Spleen (tissue), 11 donors: Measurements from ENCODE around the gene VTI1A. TPM values are rescaled to one million over a fixed set of nuclear protein-coding genes. Genes with fewer than 3 reads are reported as not detected.

ENCODE experiments used
- DNase-seq: peaks from one replicate; pipeline ENCODE4 v3.0.0-alpha.2; 2020
- H3K27ac ChIP-seq, 8 donors: fragments of 200-600 bp; sonication (generic) in 7 of 8; 1 replicate in 4 of 8; 2 replicates in 4 of 8; pipeline versions ENCODE4 v1.5.0 to v1.8.0; 2016 to 2021; ENCODE audit warnings: inconsistent platforms in 4 of 8, mild to moderate bottlenecking in 4 of 8, moderate library complexity in 1 of 8
- H3K27me3 ChIP-seq, 7 donors: fragments of 200-600 bp; sonication (generic) in 6 of 7; replicated peaks in 1 of 7; 1 replicate in 4 of 7; 2 replicates in 3 of 7; pipeline versions ENCODE4 v1.5.0 to v1.8.0; 2016 to 2021; ENCODE audit warnings: inconsistent platforms in 3 of 7, mild to moderate bottlenecking in 1 of 7
- H3K36me3 ChIP-seq, 6 donors: fragments of 200-600 bp; sonication (generic) in 5 of 6; 1 replicate in 4 of 6; 2 replicates in 2 of 6; pipeline versions ENCODE4 v1.5.0 to v1.8.0; 2016 to 2021; ENCODE audit warnings: inconsistent platforms in 2 of 6
- H3K4me1 ChIP-seq, 6 donors: fragments of 200-600 bp; sonication (generic) in 5 of 6; 1 replicate in 3 of 6; 2 replicates in 3 of 6; pipeline versions ENCODE4 v1.5.0 to v1.8.0; 2016 to 2021; ENCODE audit warnings: inconsistent platforms in 3 of 6
- H3K4me3 ChIP-seq, 8 donors: fragments of 200-600 bp; sonication (generic) in 7 of 8; 1 replicate in 4 of 8; 2 replicates in 4 of 8; pipeline versions ENCODE4 v1.5.0 to v1.8.0; 2016 to 2021; ENCODE audit warnings: inconsistent platforms in 4 of 8, mild to moderate bottlenecking in 4 of 8, moderate library complexity in 2 of 8
- H3K9me3 ChIP-seq, 8 donors: fragments of 200-600 bp; sonication (generic) in 7 of 8; 1 replicate in 4 of 8; 2 replicates in 4 of 8; pipeline versions ENCODE4 v1.5.0 to v1.8.0; 2016 to 2021; ENCODE audit warnings: inconsistent platforms in 4 of 8
- CTCF ChIP-seq, 11 experiments: fragments of 200-600 bp in 7 of 11; fragments of 450-650 bp in 4 of 11; sonication (generic) in 4 of 11; IDR thresholded peaks in 8 of 11; conservative IDR thresholded peaks in 3 of 11; 1 replicate in 7 of 11; 2 replicates in 4 of 11; pipeline versions ENCODE4 v1.4.0 to v1.8.0; 2016 to 2021; ENCODE audit warnings: antibody characterized with exemption in 11 of 11, inconsistent platforms in 4 of 11, mild to moderate bottlenecking in 1 of 11
- POLR2A ChIP-seq, 3 donors: fragments of 450-650 bp; IDR thresholded peaks; one replicate each; pipeline ENCODE4 v1.5.1; 2017; ENCODE audit warnings: antibody characterized with exemption in 3 of 3, mild to moderate bottlenecking in 1 of 3
- POLR2AphosphoS5 ChIP-seq, 3 donors: sonication (generic); formaldehyde crosslinking; IDR thresholded peaks; one replicate each; pipeline ENCODE4 v1.5.1; 2017; ENCODE audit warnings: antibody characterized with exemption in 3 of 3
- WGBS, 5 donors: extraction: QIAGEN DNeasy Blood & Tissue Kit in 3 of 5; methylation state at CpG; one replicate each; pipeline versions ENCODE4 v1.1.5 to v1.1.7; 2013 to 2018; 5-methylcytosine and 5-hydroxymethylcytosine counted together
- intact Hi-C: fragments of 100-400 bp; cut with DNase I; formaldehyde crosslinking; loops from one replicate; pipeline ENCODE4 v1.15.0; 2023; ENCODE audit warnings: low total_unique reads
- polyA plus RNA-seq, 3 donors: library from polyadenylated mRNA; stranded (reverse); fragments of 200-250 nt; gene quantifications; one replicate each; pipeline ENCODE4 v1.2.1, GENCODE V29; 2013
- total RNA-seq, 7 donors: library from RNA; depleted of rRNA in 3 of 7; stranded (reverse); fragments of >200 nt in 3 of 7; fragmentation: NEBNext Ultra II Directional in 4 of 7; extraction: Animal tissue kit (Norgen Biotek cat#: 25700) in 4 of 7; gene quantifications; one replicate each; pipeline versions ENCODE4 v1.1.0 to v1.2.1, GENCODE V29; 2016 to 2021
- donor health status: healthy with polysubstance abuse.
- donor health status: DM: no; HTN: no; CAD: no; lungs with moderate emphysema.
- donor health status: DM: no; HTN: no; CAD: no.
- donor health status: Bipolar disorder and iron deficiency.
- donor health status: healthy.
- donor health status: DM: no; HTN: no; CAD: no.
- donor health status: DM: yes; HTN: yes; CAD: no.

Gene VTI1A
- total and polyA plus RNA-seq, 10 donors: 7.8 to 129 (median 56.2) TPM

- Histone ChIP-seq H3K36me3 (peaks cover 0 to 40% (median 0%) of the 10 kb centered on the region in 6 donors), H3K27ac (no peak overlapping the region), H3K4me3 (no peak overlapping the region), H3K27me3 (no peaks in the 10 kb centered on the region), H3K9me3 (no peaks in the 10 kb centered on the region), H3K4me1 (peaks cover 0 to 4% (median 0%) of the 10 kb centered on the region in 6 donors)
- intact Hi-C loops: no loop called here
- TF ChIP-seq POLR2A (IDR thresholded peaks at IDR 0.05): no peak
- no peak for TF ChIP-seq CTCF (IDR thresholded peaks at IDR 0.05 in 8 of 11, conservative IDR thresholded peaks at IDR 0.05 in 3 of 11)
- TF ChIP-seq POLR2AphosphoS5 (IDR thresholded peaks at IDR 0.05): no peak
- no peak for DNase-seq
- WGBS, 5 donors: 93 to 99% (median 97%) methylated on average over 6 of the region's 6 CpGs
Measured at GRCh38 chr10:112584276-112584675, 137.3 kb downstream of the VTI1A start.

- no peak for TF ChIP-seq POLR2AphosphoS5 (IDR thresholded peaks at IDR 0.05)
- TF ChIP-seq POLR2A (IDR thresholded peaks at IDR 0.05): no peak
- TF ChIP-seq CTCF (IDR thresholded peaks at IDR 0.05 in 8 of 11, conservative IDR thresholded peaks at IDR 0.05 in 3 of 11): no peak
- H3K27ac ChIP-seq: no peak overlapping the region
- 91 to 97% (median 96%) methylated on average over 4 of the region's 4 CpGs for WGBS, 5 donors
- H3K4me1 ChIP-seq: peaks cover 0 to 4% (median 0%) of the 10 kb centered on the region in 6 donors
- peaks cover 0 to 37% (median 0%) of the 10 kb centered on the region in 6 donors for H3K36me3 ChIP-seq
- no peaks in the 10 kb centered on the region for H3K9me3 ChIP-seq
- H3K27me3 ChIP-seq: no peaks in the 10 kb centered on the region
- DNase-seq: no peak
- intact Hi-C loops: no loop called here
- no peak overlapping the region for H3K4me3 ChIP-seq
Measured at GRCh38 chr10:112585126-112585525, 138.1 kb downstream of the VTI1A start.

- no peak for DNase-seq
- Histone ChIP-seq H3K36me3 (peaks cover 0 to 36% (median 0%) of the 10 kb centered on the region in 6 donors), H3K4me1 (peaks cover 0 to 4% (median 0%) of the 10 kb centered on the region in 6 donors), H3K4me3 (no peak overlapping the region), H3K9me3 (no peaks in the 10 kb centered on the region), H3K27me3 (no peaks in the 10 kb centered on the region), H3K27ac (no peak overlapping the region)
- TF ChIP-seq POLR2A (IDR thresholded peaks at IDR 0.05): no peak
- no peak for TF ChIP-seq CTCF (IDR thresholded peaks at IDR 0.05 in 8 of 11, conservative IDR thresholded peaks at IDR 0.05 in 3 of 11)
- no peak for TF ChIP-seq POLR2AphosphoS5 (IDR thresholded peaks at IDR 0.05)
- intact Hi-C loops: no loop called here
- 73 to 84% (median 80%) methylated on average over 5 of the region's 5 CpGs for WGBS, 5 donors
Measured at GRCh38 chr10:112585960-112586359, 138.9 kb downstream of the VTI1A start.

GRCh38 chr10:112587729-112588128 is 140.7 kb downstream of the VTI1A start:
- intact Hi-C loops: no loop called here
- TF ChIP-seq POLR2A (IDR thresholded peaks at IDR 0.05) (no peak), CTCF (IDR thresholded peaks at IDR 0.05 in 8 of 11, conservative IDR thresholded peaks at IDR 0.05 in 3 of 11) (no peak), POLR2AphosphoS5 (IDR thresholded peaks at IDR 0.05) (no peak)
- H3K36me3 ChIP-seq: peaks cover 0 to 37% (median 0%) of the 10 kb centered on the region in 6 donors
- no peak overlapping the region for H3K27ac ChIP-seq
- no peak for DNase-seq
- no peak overlapping the region for H3K4me3 ChIP-seq
- H3K9me3 ChIP-seq: no peaks in the 10 kb centered on the region
- H3K4me1 ChIP-seq: peaks cover 0 to 4% (median 0%) of the 10 kb centered on the region in 6 donors
- no peaks in the 10 kb centered on the region for H3K27me3 ChIP-seq
